GM18526 (cell line): ENCODE measurements around the gene DTNB.

ENCODE experiments used
- POLR2A ChIP-seq: IDR thresholded peaks from 3 replicates; pipeline ENCODE4 v1.6.1; 2011; ENCODE audit not compliant: insufficient read length; ENCODE audit errors: extremely low read depth

The DTNB gene

GRCh38 chr2:25506226-25506625 lies 167.2 kb downstream of the DTNB start:
- TF ChIP-seq POLR2A = no peak

- TF ChIP-seq POLR2A = no peak
These were observed 167.8 kb downstream of the DTNB start for GRCh38 chr2:25505622-25506021.

- no peak for TF ChIP-seq POLR2A
These were observed 168.2 kb downstream of the DTNB start for GRCh38 chr2:25505182-25505581.

GRCh38 chr2:25504266-25504665 lies 169.1 kb downstream of the DTNB start:
- TF ChIP-seq POLR2A = no peak

GRCh38 chr2:25499157-25499556 lies 174.2 kb downstream of the DTNB start:
- TF ChIP-seq POLR2A = no peak

- TF ChIP-seq POLR2A = no peak
These were observed 175.4 kb downstream of the DTNB start for GRCh38 chr2:25497918-25498407.

GRCh38 chr2:25497229-25497917 lies 176.0 kb downstream of the DTNB start:
- TF ChIP-seq POLR2A = no peak

GRCh38 chr2:25494616-25495015 lies 178.8 kb downstream of the DTNB start:
- no peak for TF ChIP-seq POLR2A

- no peak for TF ChIP-seq POLR2A
These were observed 180.2 kb downstream of the DTNB start for GRCh38 chr2:25493207-25493606.

GRCh38 chr2:25492726-25493125 lies 180.7 kb downstream of the DTNB start:
- TF ChIP-seq POLR2A = no peak

- no peak for TF ChIP-seq POLR2A
These were observed 181.3 kb downstream of the DTNB start for GRCh38 chr2:25491966-25492532.

- no peak for TF ChIP-seq POLR2A
These were observed 182.2 kb downstream of the DTNB start for GRCh38 chr2:25491003-25491696.

- TF ChIP-seq POLR2A = no peak
These were observed 183.2 kb downstream of the DTNB start for GRCh38 chr2:25490217-25490616.

- no peak for TF ChIP-seq POLR2A
These were observed 183.7 kb downstream of the DTNB start for GRCh38 chr2:25489631-25490030.

- TF ChIP-seq POLR2A = no peak
These were observed 189.6 kb downstream of the DTNB start for GRCh38 chr2:25483607-25484266.

GRCh38 chr2:25482341-25482740 lies 191.0 kb downstream of the DTNB start:
- TF ChIP-seq POLR2A = no peak
